Measurements from ENCODE around the gene METTL16.

The METTL16 gene

GRCh38 chr17:2393954-2394749 lies 117.5 kb downstream of the METTL16 start:
- WGBS, 2 experiments = 22% methylated on average over 53 of the region's 53 CpGs
- Histone ChIP-seq H3K4me1 (ENCODE audit: control insufficient read depth, insufficient read depth, low read length) (peaks cover 61% of the 10 kb centered on the region), H3K4me3 (ENCODE audit: insufficient read depth, low read depth, low read length) (peak overlapping the region; percentile 22), H3K27ac (ENCODE audit: insufficient read depth, low read depth, low read length, poor library complexity, severe bottlenecking) (no peak overlapping the region), H3K27me3 (ENCODE audit: control insufficient read depth, insufficient read depth, low read length, poor library complexity, severe bottlenecking) (peaks cover 5% of the 10 kb centered on the region), H3K36me3 (ENCODE audit: control insufficient read depth, insufficient read depth, low read length) (no peaks in the 10 kb centered on the region), H3K9me3 (ENCODE audit: control insufficient read depth, low read length) (no peaks in the 10 kb centered on the region)

GRCh38 chr17:2393174-2393953 lies 118.3 kb downstream of the METTL16 start:
- Histone ChIP-seq H3K9me3 (ENCODE audit: control insufficient read depth, low read length) (no peaks in the 10 kb centered on the region), H3K4me1 (ENCODE audit: control insufficient read depth, insufficient read depth, low read length) (peaks cover 65% of the 10 kb centered on the region), H3K4me3 (ENCODE audit: insufficient read depth, low read depth, low read length) (peak overlapping the region; percentile 78), H3K27ac (ENCODE audit: insufficient read depth, low read depth, low read length, poor library complexity, severe bottlenecking) (peak overlapping the region; percentile 95), H3K27me3 (ENCODE audit: control insufficient read depth, insufficient read depth, low read length, poor library complexity, severe bottlenecking) (peaks cover 3% of the 10 kb centered on the region), H3K36me3 (ENCODE audit: control insufficient read depth, insufficient read depth, low read length) (no peaks in the 10 kb centered on the region)
- 0% methylated on average over 98 to 99 of the region's 99 CpGs for WGBS, 2 experiments

GRCh38 chr17:2392252-2393173 lies 119.2 kb downstream of the METTL16 start:
- Histone ChIP-seq H3K27ac (ENCODE audit: insufficient read depth, low read depth, low read length, poor library complexity, severe bottlenecking) (peak overlapping the region; percentile 95), H3K4me3 (ENCODE audit: insufficient read depth, low read depth, low read length) (peak overlapping the region; percentile 78), H3K36me3 (ENCODE audit: control insufficient read depth, insufficient read depth, low read length) (no peaks in the 10 kb centered on the region), H3K9me3 (ENCODE audit: control insufficient read depth, low read length) (no peaks in the 10 kb centered on the region), H3K27me3 (ENCODE audit: control insufficient read depth, insufficient read depth, low read length, poor library complexity, severe bottlenecking) (no peaks in the 10 kb centered on the region), H3K4me1 (ENCODE audit: control insufficient read depth, insufficient read depth, low read length) (peaks cover 59% of the 10 kb centered on the region)
- WGBS, 2 experiments = 4 to 5% methylated on average over 83 of the region's 83 CpGs

GRCh38 chr17:2391597-2392251 lies 120.0 kb downstream of the METTL16 start:
- 87 to 88% methylated on average over 18 of the region's 18 CpGs for WGBS, 2 experiments

GRCh38 chr17:2390199-2390836 lies 121.4 kb downstream of the METTL16 start:
- 93 to 95% methylated on average over 12 of the region's 12 CpGs for WGBS, 2 experiments
- Histone ChIP-seq H3K4me3 (ENCODE audit: insufficient read depth, low read depth, low read length) (no peak overlapping the region), H3K36me3 (ENCODE audit: control insufficient read depth, insufficient read depth, low read length) (no peaks in the 10 kb centered on the region), H3K27ac (ENCODE audit: insufficient read depth, low read depth, low read length, poor library complexity, severe bottlenecking) (no peak overlapping the region), H3K9me3 (ENCODE audit: control insufficient read depth, low read length) (no peaks in the 10 kb centered on the region), H3K4me1 (ENCODE audit: control insufficient read depth, insufficient read depth, low read length) (peaks cover 48% of the 10 kb centered on the region), H3K27me3 (ENCODE audit: control insufficient read depth, insufficient read depth, low read length, poor library complexity, severe bottlenecking) (no peaks in the 10 kb centered on the region)

More at GRCh38 chr17:2391597-2392251, 120.0 kb downstream of the METTL16 start:
- Histone ChIP-seq H3K4me3 (ENCODE audit: insufficient read depth, low read depth, low read length) (peak overlapping the region; percentile 78), H3K36me3 (ENCODE audit: control insufficient read depth, insufficient read depth, low read length) (no peaks in the 10 kb centered on the region), H3K9me3 (ENCODE audit: control insufficient read depth, low read length) (no peaks in the 10 kb centered on the region), H3K4me1 (ENCODE audit: control insufficient read depth, insufficient read depth, low read length) (peaks cover 52% of the 10 kb centered on the region), H3K27ac (ENCODE audit: insufficient read depth, low read depth, low read length, poor library complexity, severe bottlenecking) (no peak overlapping the region), H3K27me3 (ENCODE audit: control insufficient read depth, insufficient read depth, low read length, poor library complexity, severe bottlenecking) (no peaks in the 10 kb centered on the region)

- WGBS, 2 experiments = 85% methylated on average over 15 of the region's 15 CpGs
These were observed 123.0 kb downstream of the METTL16 start for GRCh38 chr17:2388683-2389055.

GRCh38 chr17:2388020-2388682 lies 123.5 kb downstream of the METTL16 start:
- Histone ChIP-seq H3K4me1 (ENCODE audit: control insufficient read depth, insufficient read depth, low read length) (peaks cover 48% of the 10 kb centered on the region), H3K27ac (ENCODE audit: insufficient read depth, low read depth, low read length, poor library complexity, severe bottlenecking) (no peak overlapping the region), H3K27me3 (ENCODE audit: control insufficient read depth, insufficient read depth, low read length, poor library complexity, severe bottlenecking) (no peaks in the 10 kb centered on the region), H3K9me3 (ENCODE audit: control insufficient read depth, low read length) (no peaks in the 10 kb centered on the region), H3K36me3 (ENCODE audit: control insufficient read depth, insufficient read depth, low read length) (no peaks in the 10 kb centered on the region), H3K4me3 (ENCODE audit: insufficient read depth, low read depth, low read length) (no peak overlapping the region)
- 91 to 93% methylated on average over 21 of the region's 21 CpGs for WGBS, 2 experiments

More at GRCh38 chr17:2388683-2389055, 123.0 kb downstream of the METTL16 start:
- Histone ChIP-seq H3K4me1 (ENCODE audit: control insufficient read depth, insufficient read depth, low read length) (peaks cover 47% of the 10 kb centered on the region), H3K36me3 (ENCODE audit: control insufficient read depth, insufficient read depth, low read length) (no peaks in the 10 kb centered on the region), H3K9me3 (ENCODE audit: control insufficient read depth, low read length) (no peaks in the 10 kb centered on the region), H3K4me3 (ENCODE audit: insufficient read depth, low read depth, low read length) (no peak overlapping the region), H3K27me3 (ENCODE audit: control insufficient read depth, insufficient read depth, low read length, poor library complexity, severe bottlenecking) (no peaks in the 10 kb centered on the region), H3K27ac (ENCODE audit: insufficient read depth, low read depth, low read length, poor library complexity, severe bottlenecking) (no peak overlapping the region)

GRCh38 chr17:2387086-2388019 lies 124.3 kb downstream of the METTL16 start:
- 95 to 97% methylated on average over 41 of the region's 41 CpGs for WGBS, 2 experiments
- Histone ChIP-seq H3K27me3 (ENCODE audit: control insufficient read depth, insufficient read depth, low read length, poor library complexity, severe bottlenecking) (no peaks in the 10 kb centered on the region), H3K4me3 (ENCODE audit: insufficient read depth, low read depth, low read length) (no peak overlapping the region), H3K9me3 (ENCODE audit: control insufficient read depth, low read length) (no peaks in the 10 kb centered on the region), H3K4me1 (ENCODE audit: control insufficient read depth, insufficient read depth, low read length) (peaks cover 48% of the 10 kb centered on the region), H3K36me3 (ENCODE audit: control insufficient read depth, insufficient read depth, low read length) (no peaks in the 10 kb centered on the region), H3K27ac (ENCODE audit: insufficient read depth, low read depth, low read length, poor library complexity, severe bottlenecking) (no peak overlapping the region)
